ENCODE data around the gene EVC2.

EVC2 gene

DNA sequence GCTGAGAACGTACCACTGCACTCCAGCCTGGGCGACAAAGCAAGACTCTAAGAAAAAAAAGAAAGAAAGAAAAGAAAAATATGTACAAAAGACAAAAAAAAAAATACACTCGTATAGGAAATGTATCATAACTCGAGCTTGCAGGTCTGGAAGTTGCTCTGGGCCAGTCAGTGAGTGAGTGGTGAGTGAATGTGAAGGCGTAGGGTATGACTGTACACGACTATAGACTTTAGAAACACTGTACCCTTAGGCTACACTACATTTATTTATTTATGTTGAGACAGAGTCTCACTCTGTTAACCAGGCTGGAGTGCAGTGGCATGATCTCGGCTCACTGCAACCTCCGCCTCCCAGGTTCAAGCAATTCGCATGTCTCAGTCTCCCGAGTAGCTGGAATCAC is 29.4 kb downstream of the EVC2 start:
- no peak overlapping the region for H3K9ac ChIP-seq (ENCODE audit: low read length)
- no peaks in the 10 kb centered on the region for H3K27me3 ChIP-seq (replicated peaks; ENCODE audit: insufficient read depth, low read length)
- DNase-seq = no peak
- no peaks in the 10 kb centered on the region for H3F3A ChIP-seq (ENCODE audit: insufficient read depth, low read length)
- no peak overlapping the region for H3K27ac ChIP-seq (ENCODE audit: low read length)
- H3K4me2 ChIP-seq (ENCODE audit: low read depth, low read length) = no peak overlapping the region
- H2AFZ ChIP-seq (ENCODE audit: low read length) = no peak overlapping the region
- H3K4me1 ChIP-seq (ENCODE audit: low read length) = no peaks in the 10 kb centered on the region
- H3K9me2 ChIP-seq (replicated peaks; ENCODE audit: insufficient read depth, low read length) = no peaks in the 10 kb centered on the region
- no peaks in the 10 kb centered on the region for H3K9me3 ChIP-seq (replicated peaks; ENCODE audit: insufficient read depth, low read length)
- H4K20me1 ChIP-seq (ENCODE audit: insufficient read depth, low read length) = no peaks in the 10 kb centered on the region
- no peaks in the 10 kb centered on the region for H3K79me2 ChIP-seq (ENCODE audit: low read length)
- TF ChIP-seq EZH2 (optimal IDR thresholded peaks at IDR 0.05; ENCODE audit: low read depth, low read length) = no peak
- no peak for TF ChIP-seq EZH2phosphoT487 (IDR thresholded peaks at IDR 0.05; ENCODE audit: low read length)
- no peak for TF ChIP-seq CTCF (IDR thresholded peaks at IDR 0.05; ENCODE audit: low read length)
- peaks cover 6% of the 10 kb centered on the region; the same call in 1 of the 2 replicates for H3K36me3 ChIP-seq (replicated peaks; ENCODE audit: insufficient read depth, low read length)
- no peak overlapping the region for H3K4me3 ChIP-seq (ENCODE audit: low read length)

- Histone ChIP-seq H3F3A (ENCODE audit: insufficient read depth, low read length) (no peaks in the 10 kb centered on the region), H2AFZ (ENCODE audit: low read length) (no peak overlapping the region), H3K79me2 (ENCODE audit: low read length) (no peaks in the 10 kb centered on the region), H3K9me3 (replicated peaks; ENCODE audit: insufficient read depth, low read length) (no peaks in the 10 kb centered on the region), H3K4me2 (ENCODE audit: low read depth, low read length) (no peak overlapping the region), H4K20me1 (ENCODE audit: insufficient read depth, low read length) (no peaks in the 10 kb centered on the region), H3K9me2 (replicated peaks; ENCODE audit: insufficient read depth, low read length) (no peaks in the 10 kb centered on the region), H3K36me3 (replicated peaks; ENCODE audit: insufficient read depth, low read length) (peaks cover 6% of the 10 kb centered on the region; the same call in 1 of the 2 replicates), H3K9ac (ENCODE audit: low read length) (no peak overlapping the region), H3K4me3 (ENCODE audit: low read length) (no peak overlapping the region), H3K4me1 (ENCODE audit: low read length) (no peaks in the 10 kb centered on the region), H3K27me3 (replicated peaks; ENCODE audit: insufficient read depth, low read length) (no peaks in the 10 kb centered on the region), H3K27ac (ENCODE audit: low read length) (no peak overlapping the region)
- TF ChIP-seq CTCF (IDR thresholded peaks at IDR 0.05; ENCODE audit: low read length) (no peak), EZH2phosphoT487 (IDR thresholded peaks at IDR 0.05; ENCODE audit: low read length) (no peak), EZH2 (optimal IDR thresholded peaks at IDR 0.05; ENCODE audit: low read depth, low read length) (no peak)
- DNase-seq = no peak
Observed at GRCh38 chr4:5676763-5677162, 31.6 kb downstream of the EVC2 start.

DNA sequence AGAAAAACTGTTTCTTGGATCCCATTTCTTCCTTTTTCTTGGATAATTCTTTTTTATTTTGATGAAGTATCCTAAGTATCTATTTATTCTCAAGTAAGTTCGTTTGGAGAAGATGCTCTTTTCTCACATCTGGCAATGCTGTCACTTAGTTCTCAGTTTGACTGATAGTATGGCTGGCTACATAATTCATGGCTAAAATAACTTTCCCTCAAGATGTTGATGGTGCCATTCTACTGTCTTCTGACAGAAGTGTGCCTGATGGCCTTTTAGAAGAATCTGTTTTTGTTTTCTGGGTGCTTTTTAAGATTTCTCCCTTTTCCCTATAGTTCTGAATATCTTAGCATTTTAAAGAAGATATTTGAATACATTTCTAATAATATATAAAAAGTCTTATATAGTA is 41.6 kb downstream of the EVC2 start:
- H3K9me2 ChIP-seq (replicated peaks; ENCODE audit: insufficient read depth, low read length) = no peaks in the 10 kb centered on the region
- no peak for DNase-seq
- no peaks in the 10 kb centered on the region for H3K27me3 ChIP-seq (replicated peaks; ENCODE audit: insufficient read depth, low read length)
- peaks cover 12% of the 10 kb centered on the region for H3K79me2 ChIP-seq (ENCODE audit: low read length)
- TF ChIP-seq EZH2phosphoT487 (IDR thresholded peaks at IDR 0.05; ENCODE audit: low read length) = no peak
- TF ChIP-seq CTCF (IDR thresholded peaks at IDR 0.05; ENCODE audit: low read length) = no peak
- TF ChIP-seq EZH2 (optimal IDR thresholded peaks at IDR 0.05; ENCODE audit: low read depth, low read length) = no peak
- no peak overlapping the region for H3K9ac ChIP-seq (ENCODE audit: low read length)
- H2AFZ ChIP-seq (ENCODE audit: low read length) = no peak overlapping the region
- H3K4me1 ChIP-seq (ENCODE audit: low read length) = no peaks in the 10 kb centered on the region
- H3K36me3 ChIP-seq (replicated peaks; ENCODE audit: insufficient read depth, low read length) = peaks cover 3% of the 10 kb centered on the region; the same call in 1 of the 2 replicates
- no peak overlapping the region for H3K27ac ChIP-seq (ENCODE audit: low read length)
- H3F3A ChIP-seq (ENCODE audit: insufficient read depth, low read length) = no peaks in the 10 kb centered on the region
- H3K4me3 ChIP-seq (ENCODE audit: low read length) = no peak overlapping the region
- no peak overlapping the region for H3K4me2 ChIP-seq (ENCODE audit: low read depth, low read length)
- no peaks in the 10 kb centered on the region for H4K20me1 ChIP-seq (ENCODE audit: insufficient read depth, low read length)
- no peaks in the 10 kb centered on the region for H3K9me3 ChIP-seq (replicated peaks; ENCODE audit: insufficient read depth, low read length)

Measured in MM.1S (cell line).